Fibroblast of the aortic adventitia (primary cell): ENCODE measurements around the gene FADS2. TPM values are rescaled to one million over a fixed set of nuclear protein-coding genes. Genes with fewer than 3 reads are reported as not detected.

ENCODE experiments used
- small RNA-seq: library from RNA; depleted of rRNA; stranded (forward); fragments of <200 nt; gene quantifications from one replicate; pipeline ENCODE3, GENCODE V24; 2012
- total RNA-seq: library from RNA; depleted of rRNA; stranded (reverse); fragments of >200 nt; gene quantifications from 2 replicates; pipeline ENCODE4 v1.2.3, GENCODE V29; 2012; ENCODE audit warnings: low replicate concordance

Gene FADS2
- total RNA-seq, 1 donor = 125 TPM

Small RNAs within 50 kb of the gene (small RNA-seq; reads per million reads assigned to genes)
- not detected for gene MIR6746

Other genes starting within 250 kb of the FADS2 start
- 7.0 and 112 TPM in 2 replicates for gene SYT7, start 247.2 kb upstream of the FADS2 start, total RNA-seq
- 1.1 and 4.2 TPM in 2 replicates for gene DAGLA, start 147.9 kb upstream of the FADS2 start, total RNA-seq
- 0.16 and 0.18 TPM in 2 replicates for gene MYRF, start 75.7 kb upstream of the FADS2 start, total RNA-seq
- 14.1 and 98.1 TPM in 2 replicates for gene TMEM258, start 35.7 kb upstream of the FADS2 start, total RNA-seq
- gene FEN1, start 35.4 kb upstream of the FADS2 start, total RNA-seq = 12.3 and 43.3 TPM in 2 replicates
- gene FADS1, start 11.3 kb upstream of the FADS2 start, total RNA-seq = 48.8 and 74.1 TPM in 2 replicates
- gene FADS3, start 63.2 kb downstream of the FADS2 start, total RNA-seq = 22.1 and 35.9 TPM in 2 replicates
- gene RAB3IL1, start 89.3 kb downstream of the FADS2 start, total RNA-seq = 17.1 and 50.7 TPM in 2 replicates
- 3.1 and 3.4 TPM in 2 replicates for gene BEST1, start 122.1 kb downstream of the FADS2 start, total RNA-seq
- gene FTH1, start 139.3 kb downstream of the FADS2 start, total RNA-seq = 1,813 and 2,631 TPM in 2 replicates